ENCODE results near the gene ST6GALNAC3. TPM values are rescaled to one million over a fixed set of nuclear protein-coding genes. Genes with fewer than 3 reads are reported as not detected.
"Not testable (repeated sequence)": the region's sequence is repeated elsewhere in the genome, so short reads cannot be mapped to it uniquely, and the experiment has no call there.

ST6GALNAC3 gene
- polyA plus RNA-seq, 4 donors = 72.5 to 103 (median 85.1) TPM

DNA sequence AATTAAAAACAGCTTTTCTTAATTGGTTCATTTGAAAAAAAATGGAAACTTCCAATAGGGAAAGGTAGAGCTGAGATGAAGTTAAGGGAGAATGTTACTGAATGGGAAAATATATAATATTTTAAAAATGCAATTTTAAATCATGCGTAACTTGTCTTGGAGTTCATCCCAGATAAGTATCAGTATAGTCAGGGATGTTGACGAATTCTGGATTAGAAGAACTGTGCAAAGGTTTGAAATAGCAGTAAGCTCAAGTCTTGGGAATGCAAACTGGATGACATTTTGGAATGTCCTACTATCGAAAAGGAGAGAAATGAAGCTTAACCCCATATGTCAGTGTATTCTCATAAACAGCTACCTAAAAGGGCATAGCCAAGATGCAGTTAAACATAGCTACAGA lies 4.0 kb upstream of the ST6GALNAC3 start:
- no peak for DNase-seq (ENCODE audit: low read depth in 4 of 4, low spot score in 2 of 4)

DNA sequence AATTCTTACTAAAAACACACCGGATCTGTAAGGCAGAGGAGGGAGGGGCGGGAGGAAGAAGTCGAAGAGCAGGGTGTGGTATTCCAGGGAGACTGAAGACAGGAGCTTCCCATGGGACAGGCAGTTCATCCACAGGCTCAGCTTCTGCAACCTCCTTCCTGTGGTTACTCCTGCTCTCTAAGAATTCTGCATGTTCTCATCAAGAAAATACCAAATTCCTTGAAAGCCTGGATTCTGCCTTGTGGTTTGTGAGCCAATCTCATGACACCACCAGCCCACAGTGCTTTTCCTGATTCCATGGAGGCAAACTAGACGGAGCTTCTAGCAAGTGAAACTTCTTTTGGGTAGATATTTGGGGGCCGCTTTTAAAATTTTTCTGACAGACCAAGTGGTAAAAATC lies 1.1 kb upstream of the ST6GALNAC3 start:
- no peak for DNase-seq (ENCODE audit: low read depth in 4 of 4, low spot score in 2 of 4)

DNA sequence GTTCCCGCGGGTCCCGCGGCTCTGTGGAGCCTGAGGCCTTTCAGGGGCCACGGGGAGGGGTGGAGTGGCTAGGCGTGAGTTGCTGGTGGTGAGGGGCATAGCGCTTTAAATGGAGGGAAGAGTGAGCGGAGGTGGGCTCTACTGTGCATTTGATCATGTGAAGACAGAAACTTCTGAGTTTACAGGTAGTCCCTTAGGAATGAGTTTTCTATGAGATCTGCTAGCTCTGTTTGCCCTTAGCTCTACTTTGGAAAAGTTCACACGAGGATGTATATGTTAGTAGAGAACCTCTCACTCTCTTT lies 593 bp downstream of the ST6GALNAC3 start:
- DNase-seq (ENCODE audit: low read depth in 4 of 4, low spot score in 2 of 4) = no peak

DNA sequence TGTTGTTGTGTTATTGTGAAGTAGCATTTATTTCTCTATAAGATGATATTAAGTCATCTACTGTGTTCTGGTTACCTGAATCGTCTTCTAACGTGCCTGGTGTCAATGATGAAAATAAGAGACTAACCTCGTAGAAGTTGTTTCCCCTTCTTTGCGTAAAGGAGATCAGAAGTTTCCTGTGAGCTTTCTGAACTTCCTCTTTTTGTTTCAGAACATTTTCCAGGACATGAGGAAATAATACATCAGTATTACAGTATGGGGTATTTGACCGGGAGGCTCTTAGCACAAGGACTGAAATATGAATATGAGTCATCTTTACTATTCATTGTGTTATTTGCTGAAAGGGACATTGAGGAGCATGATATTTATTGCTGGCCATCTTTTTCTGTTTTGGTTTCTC lies 1.3 kb downstream of the ST6GALNAC3 start:
- DNase-seq (ENCODE audit: low read depth in 4 of 4, low spot score in 2 of 4) = no peak

DNA sequence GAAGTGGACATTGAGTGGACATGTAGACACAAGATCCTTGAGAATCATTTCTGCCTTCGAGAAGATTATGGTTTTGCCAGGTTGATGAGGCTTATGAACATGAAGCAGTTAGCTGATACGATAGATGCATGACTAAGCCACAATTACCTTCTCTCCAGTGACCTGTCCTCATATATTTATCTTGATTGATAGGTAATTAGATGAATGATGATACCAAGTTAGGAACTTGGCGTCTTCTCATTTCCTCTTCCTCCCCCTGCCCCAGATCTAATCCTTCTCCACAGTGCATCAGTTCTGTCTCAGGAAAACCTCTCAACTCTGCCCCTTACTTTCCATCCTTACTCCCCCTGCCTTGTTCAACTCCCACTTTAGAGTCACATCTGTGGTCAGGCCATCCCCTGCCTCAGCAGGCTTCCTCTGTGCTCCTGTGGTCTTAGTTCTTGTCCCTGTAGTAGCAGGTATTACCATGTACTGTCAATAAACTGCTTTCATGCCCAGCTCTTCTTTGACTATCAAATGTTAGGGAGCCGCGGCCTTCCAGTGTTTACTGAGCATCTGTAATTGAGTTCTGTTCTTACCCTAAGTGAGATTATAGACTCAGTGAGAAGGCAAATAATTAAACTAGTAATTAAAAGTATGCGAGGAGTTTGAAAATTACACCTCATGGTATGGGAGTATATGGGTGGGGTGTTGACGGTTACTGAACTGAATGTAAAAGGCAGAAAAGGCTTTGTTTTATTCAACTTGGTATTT lies 5.1 kb downstream of the ST6GALNAC3 start:
- no peak for DNase-seq (ENCODE audit: low read depth in 4 of 4, low spot score in 2 of 4)

DNA sequence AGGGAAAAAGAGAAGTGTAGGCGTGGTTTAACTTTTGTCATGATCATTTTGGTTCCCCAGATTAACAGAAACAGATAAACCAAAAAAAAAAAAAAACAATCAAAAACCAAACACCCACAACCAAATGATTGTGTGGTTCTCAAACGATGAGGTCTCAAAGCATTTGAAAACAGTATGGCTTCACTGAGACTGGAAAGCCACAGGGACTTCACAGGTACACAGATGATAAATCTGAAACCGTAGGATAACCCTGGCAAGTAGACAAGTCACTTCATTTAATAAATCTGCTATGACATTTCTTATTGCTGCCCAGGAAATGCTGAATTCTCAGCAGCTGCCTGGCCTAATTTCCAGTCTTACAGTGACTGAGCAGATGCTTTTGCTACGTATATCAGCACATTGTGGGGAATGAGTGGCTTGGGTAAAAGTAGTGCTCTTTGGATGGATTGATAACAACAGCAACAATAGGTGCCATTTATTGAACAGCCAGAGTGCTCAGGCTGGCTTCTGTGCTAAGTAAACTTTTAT lies 6.1 kb downstream of the ST6GALNAC3 start:
- no peak for DNase-seq (ENCODE audit: low read depth in 4 of 4, low spot score in 2 of 4)

DNA sequence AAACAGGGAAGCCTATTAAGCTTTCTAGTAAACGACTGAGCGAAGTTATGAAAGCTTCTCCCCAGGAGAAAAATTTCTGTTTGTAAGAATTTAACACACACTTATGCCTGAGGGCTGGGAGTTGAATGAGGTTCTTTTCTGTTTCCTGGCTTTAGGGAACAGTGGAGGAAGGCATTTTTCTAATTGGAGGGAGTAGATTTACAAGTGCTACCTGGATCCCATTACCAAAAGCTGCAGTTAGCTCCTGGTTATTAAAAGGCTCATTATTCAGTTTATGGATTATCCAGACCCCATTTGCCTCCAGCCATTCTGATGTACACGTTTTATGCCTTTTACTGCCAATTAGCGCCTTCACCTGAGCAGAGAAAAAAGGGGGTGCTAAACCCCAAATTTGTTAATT lies 7.5 kb downstream of the ST6GALNAC3 start:
- no peak for DNase-seq (ENCODE audit: low read depth in 4 of 4, low spot score in 2 of 4)

DNA sequence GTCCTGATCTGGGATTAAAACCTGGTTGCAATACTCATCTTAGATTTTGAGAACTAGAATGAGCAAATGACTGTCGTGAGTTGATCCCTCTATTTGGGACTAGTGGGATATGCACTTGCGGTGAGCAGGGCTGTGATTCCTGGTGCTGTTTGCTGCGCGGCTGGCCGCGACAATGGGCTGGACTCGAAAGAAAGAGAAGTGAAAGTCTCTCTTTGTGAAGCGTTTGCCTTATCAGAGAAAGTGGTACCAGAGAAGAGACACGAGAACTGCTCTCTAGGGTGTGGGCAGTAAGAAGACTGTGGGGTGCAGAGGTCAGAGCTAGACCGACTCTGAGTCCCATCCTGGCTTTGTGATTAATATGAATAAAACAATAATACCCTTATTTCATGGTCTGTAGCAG lies 8.6 kb downstream of the ST6GALNAC3 start:
- DNase-seq (ENCODE audit: low read depth in 4 of 4, low spot score in 2 of 4) = no peak

DNA sequence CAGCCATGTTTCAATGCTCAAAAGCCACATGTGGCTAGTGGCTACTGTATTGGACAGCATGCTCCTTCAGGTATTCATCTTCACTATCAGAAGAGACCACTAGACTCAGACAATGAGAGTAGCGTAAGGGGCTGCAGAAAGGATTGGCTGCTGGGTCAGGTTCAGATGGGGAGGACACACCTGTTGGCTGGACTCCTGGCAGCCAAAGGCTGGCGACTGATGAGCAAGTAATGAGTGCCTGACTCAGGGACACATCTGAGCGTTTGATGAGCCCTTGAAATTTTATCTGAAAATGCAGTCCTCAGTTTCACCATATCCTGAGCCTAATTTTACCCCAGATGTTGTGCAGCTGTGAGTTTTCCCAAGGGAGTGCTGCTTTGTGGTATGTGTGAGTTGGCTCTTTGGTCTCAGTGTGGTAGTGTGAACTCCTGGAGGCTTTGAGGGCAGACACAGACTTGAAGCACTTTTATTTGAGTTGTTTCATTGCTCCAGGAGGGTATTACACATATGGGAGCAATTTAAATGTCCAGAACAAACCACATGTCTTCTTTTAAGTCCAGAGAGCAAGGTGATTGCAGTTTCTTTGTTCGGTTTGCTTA lies 9.6 kb downstream of the ST6GALNAC3 start:
- DNase-seq (ENCODE audit: low read depth in 4 of 4, low spot score in 2 of 4) = no peak

DNA sequence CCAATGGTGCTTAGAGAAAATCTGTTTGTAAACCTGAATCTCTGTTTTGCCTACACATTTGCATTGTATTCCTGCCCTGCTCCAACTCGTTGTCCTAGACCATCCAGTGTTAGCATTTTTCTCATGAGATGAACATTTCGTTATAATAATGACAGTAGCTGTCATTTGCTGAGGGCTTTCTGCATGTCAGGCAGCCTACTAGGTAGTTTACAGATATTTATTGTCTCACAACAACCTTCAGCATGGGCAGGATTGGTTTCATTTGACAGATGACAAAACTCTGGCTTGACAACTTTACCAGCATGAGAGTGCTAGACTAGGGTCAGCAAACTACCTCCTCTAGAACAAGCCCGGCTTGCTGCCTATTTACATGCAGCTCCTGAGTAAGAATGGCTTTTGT lies 10.1 kb downstream of the ST6GALNAC3 start:
- no peak for DNase-seq (ENCODE audit: low read depth in 4 of 4, low spot score in 2 of 4)

DNA sequence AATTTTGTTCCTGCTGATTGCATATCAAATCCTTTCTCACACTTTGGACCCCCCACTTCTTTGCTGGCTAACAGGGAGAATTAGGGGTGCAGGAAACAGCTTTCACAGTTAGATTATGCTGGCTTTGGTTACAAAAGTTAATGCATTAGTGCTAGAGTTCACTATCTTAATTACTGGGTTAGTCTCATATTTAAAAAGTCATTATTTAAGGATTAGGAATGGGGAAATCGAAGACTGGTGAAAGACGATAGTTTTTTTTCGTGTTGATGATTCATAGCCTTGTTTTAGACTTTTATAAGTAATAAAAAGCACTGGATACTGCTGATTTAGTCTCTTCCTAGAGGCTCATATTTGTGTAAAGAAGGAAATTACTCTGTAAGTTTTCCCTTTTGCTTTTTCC lies 11.6 kb downstream of the ST6GALNAC3 start:
- no peak for DNase-seq (ENCODE audit: low read depth in 4 of 4, low spot score in 2 of 4)

DNA sequence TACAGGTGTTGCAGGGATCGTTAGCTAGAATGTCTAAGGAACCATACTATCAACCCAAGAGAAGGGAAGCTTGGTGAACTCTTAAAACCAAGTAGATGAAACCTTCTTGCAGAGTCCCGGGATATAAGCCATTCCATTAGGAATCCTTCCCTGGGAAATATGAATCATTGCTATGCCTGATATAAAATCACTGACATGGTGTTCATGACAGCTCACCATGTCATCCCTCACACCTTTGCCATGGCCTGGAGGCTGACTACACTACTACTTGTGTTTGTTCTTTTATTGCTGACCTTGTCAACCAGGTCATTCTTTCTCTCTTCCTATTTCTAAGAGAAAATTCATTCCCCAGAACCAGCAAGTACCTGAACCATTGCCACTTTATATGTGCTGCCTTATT lies 12.1 kb downstream of the ST6GALNAC3 start:
- no peak for DNase-seq (ENCODE audit: low read depth in 4 of 4, low spot score in 2 of 4)

DNA sequence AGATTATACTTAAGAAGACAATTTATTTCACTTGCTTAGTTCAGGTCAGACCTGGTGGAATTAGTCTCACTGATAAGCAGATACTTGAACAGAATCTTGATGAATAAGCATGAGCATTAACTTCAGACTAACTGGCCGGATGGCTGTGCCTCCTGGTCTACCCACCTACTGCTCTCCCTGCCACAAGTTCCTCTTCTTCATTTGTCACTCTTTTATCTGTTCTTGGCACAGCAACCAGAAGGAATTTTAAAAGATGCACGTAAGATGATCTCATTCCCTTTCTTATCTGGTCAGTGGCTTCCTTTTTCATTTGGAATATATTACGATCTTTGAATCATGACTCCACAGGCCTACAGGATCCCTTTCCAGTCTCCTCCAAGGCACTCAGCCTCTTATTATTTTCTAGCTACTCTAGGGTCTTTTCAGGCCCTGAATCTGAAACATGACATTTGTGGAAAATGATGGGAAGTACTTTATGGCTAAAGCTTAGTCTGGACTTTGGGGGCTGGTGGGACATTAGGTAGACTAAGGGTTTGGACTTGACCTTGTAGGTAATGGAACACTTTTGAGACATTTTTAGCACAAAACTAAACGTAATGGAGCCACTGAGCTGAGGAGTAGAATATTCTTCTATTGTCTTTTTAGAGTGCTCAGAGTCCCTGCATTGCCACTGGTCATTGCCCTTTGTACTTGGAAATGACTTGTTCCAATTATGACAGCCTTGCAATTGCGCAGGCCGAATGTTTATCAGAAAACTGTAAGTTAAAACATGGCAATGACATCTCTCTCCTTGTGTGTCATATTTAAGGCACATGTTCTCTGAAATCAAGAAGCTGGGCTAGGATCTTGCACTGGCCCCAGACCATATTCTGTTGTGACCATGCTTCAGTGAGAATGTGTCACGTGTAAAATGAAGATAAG lies 16.0 kb downstream of the ST6GALNAC3 start:
- no peak for DNase-seq (ENCODE audit: low read depth in 4 of 4, low spot score in 2 of 4)

DNA sequence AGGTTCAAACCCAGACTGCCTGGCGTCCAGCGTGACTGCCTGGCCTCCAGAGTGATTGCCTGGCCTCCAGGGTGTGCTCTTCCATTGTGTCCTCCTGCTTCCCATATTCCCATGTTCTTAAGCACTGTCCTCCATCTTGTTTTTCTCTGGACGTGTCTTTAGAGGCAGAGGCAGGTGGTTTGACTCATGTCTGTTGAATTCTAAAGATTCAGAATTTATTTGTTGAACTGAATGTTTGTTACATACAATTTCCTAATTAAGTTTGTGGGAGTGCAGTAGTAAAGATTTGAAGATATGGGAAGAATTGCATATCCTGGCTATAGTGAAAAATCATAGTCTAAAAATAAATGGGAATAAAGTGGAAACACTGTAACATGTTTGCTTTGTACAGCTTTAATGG lies 18.3 kb downstream of the ST6GALNAC3 start:
- no peak for DNase-seq (ENCODE audit: low read depth in 4 of 4, low spot score in 2 of 4)

DNA sequence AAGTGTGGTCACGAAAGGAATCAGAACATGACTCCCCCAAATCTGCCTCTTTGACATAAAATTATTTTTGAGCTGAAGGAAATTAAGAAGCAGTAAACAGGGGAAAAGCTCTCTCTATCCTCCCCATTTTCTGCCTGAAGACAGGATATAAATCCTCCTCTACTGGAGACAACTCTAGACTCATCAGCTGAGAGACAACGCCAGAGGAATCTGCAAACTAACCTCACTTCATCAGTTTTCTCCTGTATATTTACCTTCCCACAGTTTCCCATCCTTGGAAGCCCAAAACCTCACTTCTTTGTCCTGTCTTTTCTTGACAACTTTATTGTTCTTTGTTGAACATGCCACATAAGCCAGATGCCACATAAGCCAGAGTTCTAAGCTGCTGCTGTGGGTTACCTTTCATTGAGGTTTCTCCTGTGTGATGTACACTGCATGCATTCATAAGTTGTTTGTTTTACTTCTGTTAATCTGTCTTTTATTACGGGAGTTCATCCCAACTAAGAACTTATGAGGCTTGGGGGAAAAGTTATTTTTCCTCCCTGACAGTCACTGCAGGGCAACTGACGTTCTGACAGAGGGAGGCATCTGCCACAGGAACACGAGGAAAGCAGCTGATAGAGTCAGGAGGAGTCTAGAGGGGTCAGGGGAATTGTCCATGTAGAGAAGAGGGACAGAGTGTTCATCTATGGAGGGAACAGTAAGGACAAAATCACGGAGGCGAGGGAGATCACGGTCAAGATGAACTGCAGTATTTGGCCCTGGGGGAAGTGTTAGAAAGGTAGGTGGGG lies 19.2 kb downstream of the ST6GALNAC3 start:
- no peak for DNase-seq (ENCODE audit: low read depth in 4 of 4, low spot score in 2 of 4)

DNA sequence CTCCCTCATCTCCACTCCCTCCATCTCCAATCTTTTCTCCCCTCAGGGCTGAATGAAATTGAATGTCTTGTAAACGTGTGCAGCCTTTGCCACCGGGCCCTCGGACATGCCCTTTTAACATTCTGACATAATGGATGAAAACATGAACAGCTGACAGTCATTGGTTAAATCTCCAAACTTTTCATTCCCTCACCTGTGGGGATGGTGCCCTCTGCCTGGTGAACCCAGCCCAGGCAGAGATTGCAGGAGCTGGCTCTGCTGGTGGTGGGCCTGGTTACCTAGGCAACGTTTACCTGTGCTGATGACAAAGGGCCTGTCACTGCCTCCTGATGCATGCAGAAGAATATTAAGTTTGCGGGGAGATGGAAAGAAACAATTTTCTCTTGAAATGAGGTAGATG lies 21.3 kb downstream of the ST6GALNAC3 start:
- DNase-seq (ENCODE audit: low read depth in 4 of 4, low spot score in 2 of 4) = no peak

DNA sequence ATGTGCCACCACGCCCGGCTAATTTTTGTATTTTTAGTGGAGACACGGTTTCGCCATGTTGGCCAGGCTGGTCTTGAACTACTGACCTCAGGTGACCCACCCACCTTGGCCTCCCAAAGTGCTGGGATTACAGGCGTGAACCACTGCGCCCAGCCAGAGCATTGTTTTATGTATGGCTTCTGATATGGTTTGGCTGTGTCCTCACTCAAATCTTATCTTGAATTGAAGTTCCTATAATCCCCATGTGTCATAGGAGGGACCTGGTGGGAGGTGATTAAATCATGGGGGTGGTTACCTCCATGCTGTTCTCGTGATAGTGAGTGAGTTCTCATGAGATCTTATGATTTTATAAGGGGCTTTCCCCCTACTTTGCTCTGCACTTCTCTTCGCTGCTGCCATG lies 22.5 kb downstream of the ST6GALNAC3 start:
- DNase-seq (ENCODE audit: low read depth in 4 of 4, low spot score in 2 of 4) = not testable (repeated sequence)

DNA sequence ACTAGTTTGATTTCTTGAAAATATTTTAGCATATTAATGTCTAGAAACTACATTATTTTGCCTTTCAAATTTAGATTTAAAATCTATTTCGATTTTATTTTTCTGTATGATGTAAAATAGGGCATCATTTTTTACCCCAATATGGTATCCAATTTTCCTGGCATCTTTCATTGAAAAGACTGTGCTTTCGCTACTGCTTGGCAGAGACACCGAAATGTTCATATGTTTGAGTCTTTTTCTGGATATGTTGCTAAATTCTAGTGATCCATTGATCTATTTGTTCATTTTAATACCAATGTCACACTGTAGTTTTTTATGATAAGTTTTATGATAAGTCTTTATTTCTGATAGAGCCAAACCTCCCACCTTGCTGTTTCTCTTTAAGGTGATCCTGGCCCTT lies 24.3 kb downstream of the ST6GALNAC3 start:
- no peak for DNase-seq (ENCODE audit: low read depth in 4 of 4, low spot score in 2 of 4)

DNA sequence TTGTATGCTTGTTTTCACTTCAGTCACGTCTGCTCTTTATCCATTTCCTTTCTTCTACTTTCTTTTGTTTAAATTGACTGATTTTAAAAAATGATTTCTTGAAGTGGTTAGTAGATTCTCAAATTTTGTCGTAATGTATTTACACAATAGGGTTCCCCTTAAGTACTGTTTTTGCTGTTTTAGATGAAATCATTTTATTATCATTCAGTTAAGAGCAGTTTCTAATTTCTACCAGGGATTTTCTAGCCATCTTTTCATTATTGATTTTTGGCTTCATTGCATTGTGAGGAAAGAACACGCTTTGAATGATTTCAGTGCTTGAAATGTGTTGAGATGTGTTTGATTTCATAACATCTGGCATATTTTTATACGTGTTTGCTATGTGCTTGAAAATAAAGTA lies 27.0 kb downstream of the ST6GALNAC3 start:
- no peak for DNase-seq (ENCODE audit: low read depth in 4 of 4, low spot score in 2 of 4)

DNA sequence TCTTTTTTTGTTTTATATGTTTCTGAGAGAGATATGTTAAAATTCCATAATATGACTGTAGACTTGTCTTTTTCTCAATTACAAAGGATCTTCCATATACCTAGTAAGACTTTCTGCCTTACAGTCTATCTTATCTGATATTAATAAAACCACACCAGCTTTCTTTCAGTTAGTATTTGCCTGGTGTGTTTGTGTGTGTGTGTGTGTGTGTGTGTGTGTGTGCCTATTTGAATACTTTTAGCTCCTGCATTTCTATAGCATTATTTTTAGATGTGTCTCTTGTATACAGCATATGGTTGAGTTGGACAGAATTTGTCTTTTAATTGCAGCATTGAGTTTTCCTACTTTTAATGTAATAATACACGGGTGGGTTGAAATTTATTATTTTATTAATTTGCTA lies 27.5 kb downstream of the ST6GALNAC3 start:
- DNase-seq (ENCODE audit: low read depth in 4 of 4, low spot score in 2 of 4) = no peak

DNA sequence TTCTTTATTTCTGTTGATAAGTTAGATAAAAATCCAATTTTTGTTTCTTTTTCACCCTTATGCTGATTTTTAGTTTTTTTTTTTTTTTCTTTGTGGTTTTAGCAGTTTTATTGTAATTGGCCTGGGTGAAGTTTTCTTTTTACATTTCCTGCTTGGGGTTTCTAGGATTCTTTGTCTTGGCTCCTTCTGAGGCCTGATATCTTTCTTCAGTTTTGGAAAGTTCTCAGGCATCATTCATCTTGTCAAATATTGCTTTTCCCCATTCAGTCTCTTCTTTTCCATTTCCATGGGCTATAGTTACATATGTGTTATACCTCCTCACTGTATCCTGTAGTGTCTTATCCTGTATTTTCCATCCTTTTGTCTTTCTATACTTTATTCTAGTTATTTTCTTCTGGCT lies 28.5 kb downstream of the ST6GALNAC3 start:
- no peak for DNase-seq (ENCODE audit: low read depth in 4 of 4, low spot score in 2 of 4)

Measured in left renal cortex interstitium (tissue), 4 donors.